GM23338 (cell line): ENCODE data around the gene ANKS1B. TPM values are rescaled to one million over a fixed set of nuclear protein-coding genes. Genes with fewer than 3 reads are reported as not detected.

Experiments used
- ATAC-seq: fragments of 200-7000 bp; cut with Tn5 transposase; 3 replicates; pipeline ENCODE4 v1.9.1; 2020
- DNase-seq: peaks from one replicate; pipeline ENCODE4 v3.0.0-alpha.2; 2015; ENCODE audit warnings: low spot score
- H2AFZ ChIP-seq: fragments of 200-600 bp; sonication (generic); 2 replicates; pipeline ENCODE4 v1.8.0; 2016; ENCODE audit warnings: antibody characterized with exemption, mild to moderate bottlenecking, moderate library complexity
- H3F3A ChIP-seq: fragments of 200-600 bp; sonication (generic); replicated peaks from 2 replicates; pipeline ENCODE4 v1.8.0; 2017; ENCODE audit warnings: antibody characterized with exemption, mixed run types, low read depth
- H3K27ac ChIP-seq: fragments of 200-600 bp; sonication (generic); 2 replicates; pipeline ENCODE4 v1.6.1; 2016; ENCODE audit warnings: low read depth
- H3K27me3 ChIP-seq: fragments of 200-600 bp; sonication (generic); 2 replicates; pipeline ENCODE4 v1.8.0; 2016; ENCODE audit warnings: mild to moderate bottlenecking, mixed run types, moderate library complexity; ENCODE audit not compliant: insufficient read depth
- H3K36me3 ChIP-seq: fragments of 200-600 bp; sonication (generic); 2 replicates; pipeline ENCODE4 v1.8.0; 2016; ENCODE audit warnings: mild to moderate bottlenecking; ENCODE audit not compliant: insufficient read depth
- H3K4me1 ChIP-seq: fragments of 200-600 bp; sonication (generic); 2 replicates; pipeline ENCODE4 v1.8.0; 2016; ENCODE audit warnings: mild to moderate bottlenecking, moderate library complexity; ENCODE audit not compliant: insufficient read depth
- H3K4me2 ChIP-seq: fragments of 200-600 bp; sonication (generic); 2 replicates; pipeline ENCODE4 v1.7.1; 2017; ENCODE audit warnings: mixed run types
- H3K4me3 ChIP-seq: fragments of 200-600 bp; sonication (generic); 2 replicates; pipeline ENCODE4 v1.6.1; 2016; ENCODE audit warnings: mixed run types
- H3K79me2 ChIP-seq: fragments of 200-600 bp; sonication (generic); replicated peaks from 2 replicates; pipeline ENCODE4 v1.8.0; 2017; ENCODE audit warnings: mild to moderate bottlenecking; ENCODE audit not compliant: insufficient read depth
- H3K9me2 ChIP-seq: fragments of 200-600 bp; sonication (generic); 2 replicates; pipeline ENCODE4 v1.8.0; 2017; ENCODE audit not compliant: insufficient read depth
- H4K20me1 ChIP-seq: fragments of 200-600 bp; sonication (generic); replicated peaks from 2 replicates; pipeline ENCODE4 v1.8.0; 2017; ENCODE audit warnings: mild to moderate bottlenecking; ENCODE audit not compliant: insufficient read depth
- H3K27ac Mint-ChIP-seq: 2 replicates; pipeline ENCODE4 v1.8.0; 2020; ENCODE audit warnings: inconsistent platforms, mild to moderate bottlenecking, moderate library complexity, mixed read lengths
- H3K27me3 Mint-ChIP-seq: 3 replicates; pipeline ENCODE4 v1.8.0; 2022; ENCODE audit warnings: low read depth, mild to moderate bottlenecking, moderate library complexity, mixed read lengths, inconsistent platforms; ENCODE audit not compliant: insufficient read depth, poor library complexity
- H3K36me3 Mint-ChIP-seq: 3 replicates; pipeline ENCODE4 v1.8.0; 2021; ENCODE audit warnings: low read depth, mild to moderate bottlenecking, inconsistent platforms, moderate library complexity, mixed read lengths
- H3K4me1 Mint-ChIP-seq: 3 replicates; pipeline ENCODE4 v1.8.0; 2020; ENCODE audit warnings: mild to moderate bottlenecking, inconsistent platforms, mixed read lengths
- H3K4me3 Mint-ChIP-seq: 3 replicates; pipeline ENCODE4 v1.8.0; 2021; ENCODE audit warnings: moderate library complexity, mild to moderate bottlenecking, inconsistent platforms, mixed read lengths
- H3K9me3 Mint-ChIP-seq: 3 replicates; pipeline ENCODE4 v1.8.0; 2020; ENCODE audit warnings: moderate library complexity, mild to moderate bottlenecking, inconsistent platforms, mixed read lengths
- CTCF ChIP-seq, 2 experiments: fragments of 200-600 bp in 1 of 2; sonication (generic) in 1 of 2; conservative IDR thresholded peaks; 2 replicates each; pipeline versions ENCODE4 v1.5.1 to v1.6.1; 2016 to 2017; ENCODE audit warnings: antibody characterized with exemption in 2 of 2, low read depth in 2 of 2, mild to moderate bottlenecking in 2 of 2, moderate library complexity in 1 of 2
- EZH2 ChIP-seq: fragments of 200-600 bp; sonication (generic); IDR thresholded peaks from one replicate; pipeline ENCODE4 v1.8.0; 2017; ENCODE audit warnings: antibody characterized with exemption, mild to moderate bottlenecking, low read depth; ENCODE audit not compliant: unreplicated experiment
- EZH2phosphoT487 ChIP-seq: fragments of 200-600 bp; sonication (generic); IDR thresholded peaks from one replicate; pipeline ENCODE4 v1.8.1; 2018; ENCODE audit warnings: antibody characterized with exemption; ENCODE audit not compliant: unreplicated experiment
- JUNB ChIP-seq: IDR thresholded peaks from one replicate; pipeline ENCODE4 v1.6.1; 2016; ENCODE audit warnings: antibody characterized with exemption; ENCODE audit not compliant: unreplicated experiment
- POLR2AphosphoS5 ChIP-seq: IDR thresholded peaks from 2 replicates; pipeline ENCODE4 v1.6.1; 2016; ENCODE audit warnings: antibody characterized with exemption, low read depth
- STAT1 ChIP-seq: IDR thresholded peaks from one replicate; pipeline ENCODE4 v1.6.1; 2016; ENCODE audit warnings: antibody characterized with exemption; ENCODE audit not compliant: unreplicated experiment
- ZNF331 ChIP-seq: fragments of 250-450 bp; sonication (Bioruptor Pico); IDR thresholded peaks from 2 replicates; pipeline ENCODE4 v1.5.0; 2020; ENCODE audit warnings: low read depth, mild to moderate bottlenecking, moderate library complexity
- ZNF462 ChIP-seq: fragments of 250-450 bp; sonication (Bioruptor Pico); IDR thresholded peaks from 2 replicates; pipeline ENCODE4 v1.5.0; 2020; ENCODE audit warnings: mild to moderate bottlenecking, moderate library complexity
- polyA plus RNA-seq: library from polyadenylated mRNA; unstranded; fragments of >200 nt; fragmentation: Nextera tagmentation; extraction: Ambion mirVana; gene quantifications from 2 replicates; pipeline ENCODE4 v1.2.1, GENCODE V29; 2016
- total RNA-seq: library from RNA; depleted of rRNA; stranded (reverse); fragments of >200 nt; shearing (Covaris generic); gene quantifications from 2 replicates; pipeline ENCODE4 v1.2.3, GENCODE V29; 2014
- TF ChIP-seq, protein P1 (sequence below): IDR thresholded peaks from one replicate; pipeline ENCODE4 v1.6.1; 2018; ENCODE audit warnings: antibody characterized with exemption; ENCODE audit not compliant: unreplicated experiment
- TF ChIP-seq, protein P2 (sequence below): IDR thresholded peaks from 2 replicates; pipeline ENCODE4 v1.6.1; 2016; ENCODE audit warnings: antibody characterized with exemption

The ANKS1B gene
- total and polyA plus RNA-seq, 2 experiments from 2014 or later: 4.3 to 5.8 TPM

- TF ChIP-seq, protein P1, sequence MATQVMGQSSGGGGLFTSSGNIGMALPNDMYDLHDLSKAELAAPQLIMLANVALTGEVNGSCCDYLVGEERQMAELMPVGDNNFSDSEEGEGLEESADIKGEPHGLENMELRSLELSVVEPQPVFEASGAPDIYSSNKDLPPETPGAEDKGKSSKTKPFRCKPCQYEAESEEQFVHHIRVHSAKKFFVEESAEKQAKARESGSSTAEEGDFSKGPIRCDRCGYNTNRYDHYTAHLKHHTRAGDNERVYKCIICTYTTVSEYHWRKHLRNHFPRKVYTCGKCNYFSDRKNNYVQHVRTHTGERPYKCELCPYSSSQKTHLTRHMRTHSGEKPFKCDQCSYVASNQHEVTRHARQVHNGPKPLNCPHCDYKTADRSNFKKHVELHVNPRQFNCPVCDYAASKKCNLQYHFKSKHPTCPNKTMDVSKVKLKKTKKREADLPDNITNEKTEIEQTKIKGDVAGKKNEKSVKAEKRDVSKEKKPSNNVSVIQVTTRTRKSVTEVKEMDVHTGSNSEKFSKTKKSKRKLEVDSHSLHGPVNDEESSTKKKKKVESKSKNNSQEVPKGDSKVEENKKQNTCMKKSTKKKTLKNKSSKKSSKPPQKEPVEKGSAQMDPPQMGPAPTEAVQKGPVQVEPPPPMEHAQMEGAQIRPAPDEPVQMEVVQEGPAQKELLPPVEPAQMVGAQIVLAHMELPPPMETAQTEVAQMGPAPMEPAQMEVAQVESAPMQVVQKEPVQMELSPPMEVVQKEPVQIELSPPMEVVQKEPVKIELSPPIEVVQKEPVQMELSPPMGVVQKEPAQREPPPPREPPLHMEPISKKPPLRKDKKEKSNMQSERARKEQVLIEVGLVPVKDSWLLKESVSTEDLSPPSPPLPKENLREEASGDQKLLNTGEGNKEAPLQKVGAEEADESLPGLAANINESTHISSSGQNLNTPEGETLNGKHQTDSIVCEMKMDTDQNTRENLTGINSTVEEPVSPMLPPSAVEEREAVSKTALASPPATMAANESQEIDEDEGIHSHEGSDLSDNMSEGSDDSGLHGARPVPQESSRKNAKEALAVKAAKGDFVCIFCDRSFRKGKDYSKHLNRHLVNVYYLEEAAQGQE: no peak
- TF ChIP-seq JUNB (no peak), EZH2 (no peak), POLR2AphosphoS5 (no peak), EZH2phosphoT487 (no peak)
- TF ChIP-seq, protein P2, sequence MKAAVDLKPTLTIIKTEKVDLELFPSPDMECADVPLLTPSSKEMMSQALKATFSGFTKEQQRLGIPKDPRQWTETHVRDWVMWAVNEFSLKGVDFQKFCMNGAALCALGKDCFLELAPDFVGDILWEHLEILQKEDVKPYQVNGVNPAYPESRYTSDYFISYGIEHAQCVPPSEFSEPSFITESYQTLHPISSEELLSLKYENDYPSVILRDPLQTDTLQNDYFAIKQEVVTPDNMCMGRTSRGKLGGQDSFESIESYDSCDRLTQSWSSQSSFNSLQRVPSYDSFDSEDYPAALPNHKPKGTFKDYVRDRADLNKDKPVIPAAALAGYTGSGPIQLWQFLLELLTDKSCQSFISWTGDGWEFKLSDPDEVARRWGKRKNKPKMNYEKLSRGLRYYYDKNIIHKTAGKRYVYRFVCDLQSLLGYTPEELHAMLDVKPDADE: no peak
Measured at GRCh38 chr12:98868538-98868937, 1116.2 kb downstream of the ANKS1B start (continued).

GRCh38 chr12:98868076-98868475 lies 1116.7 kb downstream of the ANKS1B start:
- H3K36me3 Mint-ChIP-seq: 0 out of 3 replicates have a peak, but pooled peaks cover 7% of the 10 kb centered on the region
- no peaks in the 10 kb centered on the region for H3K27me3 Mint-ChIP-seq
- H3K79me2 ChIP-seq: no peaks in the 10 kb centered on the region
- H3K36me3 ChIP-seq: no peaks in the 10 kb centered on the region
- ATAC-seq (no peak), DNase-seq (no peak)
- H3K27me3 ChIP-seq: no peaks in the 10 kb centered on the region
- 0 out of 2 replicates have a peak, but pooled peaks cover 8% of the 10 kb centered on the region for H3K9me2 ChIP-seq
- H4K20me1 ChIP-seq: no peaks in the 10 kb centered on the region
- H2AFZ ChIP-seq: no peak overlapping the region
- H3K4me1 Mint-ChIP-seq: peaks cover 20% of the 10 kb centered on the region
- peaks cover 5% of the 10 kb centered on the region; the same call in 2 of the 3 replicates for H3K9me3 Mint-ChIP-seq
- no peak overlapping the region for H3K4me2 ChIP-seq
- TF ChIP-seq CTCF (conservative IDR thresholded peaks at IDR 0.05; ENCODE audit: low read depth in 2 of 2) (no peak), POLR2AphosphoS5 (no peak), ZNF462 (CRISPR knock-in tag) (no peak), ZNF331 (CRISPR knock-in tag) (no peak), STAT1 (no peak), EZH2 (no peak)
- no peak overlapping the region for H3K4me3 Mint-ChIP-seq
- H3K27ac Mint-ChIP-seq: no peak overlapping the region
- H3K4me3 ChIP-seq: no peak overlapping the region
- no peak overlapping the region for H3K27ac ChIP-seq
- H3F3A ChIP-seq: no peaks in the 10 kb centered on the region
- peaks cover 15% of the 10 kb centered on the region; the same call in 1 of the 2 replicates for H3K4me1 ChIP-seq
